ENCODE measurements around the gene SLC25A39.

GRCh38 chr17:44361292-44362260, 37.0 kb upstream of the SLC25A39 start:
- no peak for TF ChIP-seq CTCF (IDR thresholded peaks at IDR 0.05)
- no peak for TF ChIP-seq POLR2A (IDR thresholded peaks at IDR 0.05)
- TF ChIP-seq POLR2AphosphoS5 (IDR thresholded peaks at IDR 0.05): no peak
